HepG2 (cell line): Measurements from ENCODE around the gene KRT81. TPM values are rescaled to one million over a fixed set of nuclear protein-coding genes. Genes with fewer than 3 reads are reported as not detected.

ENCODE experiments used
- ATAC-seq: fragments of 200-7000 bp; cut with Tn5 transposase; 3 replicates; pipeline ENCODE4 v1.9.1; 2020; ENCODE audit warnings: mild to moderate bottlenecking, moderate library complexity
- BruUV-seq: library from RNA; stranded (reverse); fragments of 400-500 nt; replicated peaks from 2 replicates; lab custom pipeline; 2021; lab: Mats Ljungman, UMichigan
- CTCF ChIA-PET: fragments of 300-600 bp; formaldehyde crosslinking; extraction: SDS; loops from one replicate; lab custom pipeline; 2021; ENCODE audit warnings: low total read pairs, inconsistent platforms, low intra/inter-chr PET ratio; lab: Yijun Ruan, JAX
- POLR2A ChIA-PET: fragments of 350-600 bp; sonication (Branson Sonifier 250); formaldehyde crosslinking; loops from one replicate; lab custom pipeline; 2020; ENCODE audit warnings: antibody characterized with exemption, inconsistent platforms; lab: Yijun Ruan, JAX
- DNase-seq: peaks from one replicate; pipeline ENCODE4 v3.0.0-alpha.2; 2015; ENCODE audit warnings: low spot score
- FAIRE-seq: peaks from 3 replicates; lab custom pipeline; 2011; peaks lifted over from hg19 to GRCh38; lab: Jason Lieb, UNC
- H2AFZ ChIP-seq: one replicate; pipeline ENCODE4 v1.6.1; 2011; ENCODE audit warnings: low read length, inconsistent platforms
- H3K27ac ChIP-seq: fragments of 300-600 bp; 3 replicates; pipeline ENCODE4 v1.8.0; 2011; ENCODE audit warnings: mixed run types, mild to moderate bottlenecking, mixed read lengths, low read length, inconsistent platforms; ENCODE audit not compliant: insufficient read depth; ENCODE audit errors: extremely low read length
- H3K27me3 ChIP-seq, 2 experiments: fragments of 200-600 bp in 1 of 2; 2 replicates in 1 of 2; 3 replicates in 1 of 2; pipeline versions ENCODE4 v1.6.0 to v1.8.0; 2011; ENCODE audit warnings: low read length in 2 of 2, mild to moderate bottlenecking in 2 of 2, moderate library complexity in 2 of 2, inconsistent platforms in 1 of 2; ENCODE audit not compliant: insufficient read depth in 2 of 2, control insufficient read depth in 1 of 2
- H3K36me3 ChIP-seq, 2 experiments: fragments of 200-600 bp in 1 of 2; replicated peaks in 1 of 2; 2 replicates in 1 of 2; 3 replicates in 1 of 2; pipeline versions ENCODE4 v1.5.1 to v1.8.0; 2011; ENCODE audit warnings: low read length in 2 of 2, inconsistent platforms in 1 of 2; ENCODE audit not compliant: insufficient read depth in 2 of 2, control insufficient read depth in 1 of 2
- H3K4me1 ChIP-seq: 2 replicates; pipeline ENCODE4 v1.5.1; 2012; ENCODE audit warnings: low read length, inconsistent platforms; ENCODE audit not compliant: insufficient read depth
- H3K4me2 ChIP-seq: 2 replicates; pipeline ENCODE4 v1.6.0; 2011; ENCODE audit warnings: low read depth, low read length, inconsistent platforms
- H3K4me3 ChIP-seq, 3 experiments: fragments of 200-600 bp in 1 of 3; sonication (generic), shearing (Covaris generic) in 1 of 3; replicated peaks in 1 of 3; 2 replicates each; pipeline ENCODE4 v1.5.1; 2011 to 2016; ENCODE audit warnings: low read length in 3 of 3, inconsistent platforms in 2 of 3, low read depth in 2 of 3, mild to moderate bottlenecking in 2 of 3, control low read depth in 1 of 3, mixed read lengths in 1 of 3; ENCODE audit not compliant: insufficient read depth in 1 of 3
- H3K79me2 ChIP-seq: one replicate; pipeline ENCODE4 v1.6.1; 2011; ENCODE audit warnings: low read length, inconsistent platforms; ENCODE audit not compliant: insufficient read depth
- H3K9ac ChIP-seq: 2 replicates; pipeline ENCODE4 v1.6.0; 2011; ENCODE audit warnings: mild to moderate bottlenecking, low read depth, low read length, inconsistent platforms; ENCODE audit not compliant: insufficient read depth
- H3K9me3 ChIP-seq: 2 replicates; pipeline ENCODE4 v1.5.1; 2012; ENCODE audit warnings: mild to moderate bottlenecking, low read length
- H4K20me1 ChIP-seq: 2 replicates; pipeline ENCODE4 v1.6.0; 2011; ENCODE audit warnings: inconsistent platforms, mild to moderate bottlenecking, low read length, moderate library complexity; ENCODE audit not compliant: insufficient read depth
- E2F1 ChIP-seq: sonication (generic); formaldehyde crosslinking; IDR thresholded peaks from 2 replicates; pipeline ENCODE4 v1.5.0; 2020; ENCODE audit warnings: missing genetic modification reagents
- GZF1 ChIP-seq: sonication (generic); formaldehyde crosslinking; IDR thresholded peaks from 2 replicates; pipeline ENCODE4 v1.5.1; 2020; ENCODE audit warnings: mild to moderate bottlenecking, missing genetic modification reagents
- KDM5A ChIP-seq: fragments of 200-600 bp; sonication (generic); IDR thresholded peaks from 2 replicates; pipeline ENCODE4 v1.7.0; 2018; ENCODE audit warnings: antibody characterized with exemption, mild to moderate bottlenecking, low read length, borderline replicate concordance
- MZF1 ChIP-seq: sonication (generic); formaldehyde crosslinking; IDR thresholded peaks from 2 replicates; pipeline ENCODE4 v1.8.1; 2023; ENCODE audit warnings: mild to moderate bottlenecking, missing genetic modification reagents, borderline replicate concordance
- NFKBIZ ChIP-seq: IDR thresholded peaks from 2 replicates; pipeline ENCODE4 v1.6.1; 2018; ENCODE audit warnings: missing genetic modification reagents, missing compliant biosample characterization
- RFX3 ChIP-seq: IDR thresholded peaks from 2 replicates; pipeline ENCODE4 v1.6.1; 2016; ENCODE audit warnings: missing biosample characterization, missing genetic modification reagents
- ZFP36L2 ChIP-seq: sonication (generic); formaldehyde crosslinking; IDR thresholded peaks from 2 replicates; pipeline ENCODE4 v1.4.0; 2020; ENCODE audit warnings: missing genetic modification reagents
- WGBS: methylation state at CpG from one replicate; pipeline ENCODE4 v1.1.6; 2017; ENCODE audit warnings: low lambda C conversion rate; 5-methylcytosine and 5-hydroxymethylcytosine counted together
- in situ Hi-C: cut with HindIII; loops from 2 replicates; pipeline ENCODE4 v1.10.0; 2017; ENCODE audit warnings: low pct_unique_long_range_greater_than_20kb; ENCODE audit not compliant: extremely low pct_ligation_motif_present
- intact Hi-C: fragments of 100-400 bp; cut with micrococcal nuclease; formaldehyde crosslinking; loops from one replicate; pipeline ENCODE4 v1.10.0; 2022; ENCODE audit not compliant: unreplicated experiment
- polyA plus RNA-seq, 8 experiments: library from polyadenylated mRNA; depleted of rRNA in 3 of 8; stranded (reverse) in 7 of 8; unstranded in 1 of 8; fragments of >200 nt; fragmentation: Illumina TruSeq in 4 of 8; extraction: Trizol in 4 of 8; gene quantifications; 2 replicates each; pipeline versions ENCODE4 v1.2.1 to v1.2.3, GENCODE V29; 2011 to 2016; ENCODE audit warnings: low read depth in 4 of 8, missing spikeins in 1 of 8, mixed read lengths in 1 of 8; ENCODE audit not compliant: insufficient read depth in 1 of 8
- total RNA-seq, 5 experiments: library from RNA; depleted of rRNA; stranded (reverse); fragments of >200 nt; fragmentation: Illumina TruSeq; extraction: Trizol; gene quantifications; 2 replicates each; pipeline ENCODE4 v1.2.3, GENCODE V29; 2016; ENCODE audit warnings: low read depth in 1 of 5

The KRT81 gene
- total and polyA plus RNA-seq, 2 of the 13 experiments (the other 11 are each of a cell fraction or from before 2014, with no cell fraction given), result not detected

DNA sequence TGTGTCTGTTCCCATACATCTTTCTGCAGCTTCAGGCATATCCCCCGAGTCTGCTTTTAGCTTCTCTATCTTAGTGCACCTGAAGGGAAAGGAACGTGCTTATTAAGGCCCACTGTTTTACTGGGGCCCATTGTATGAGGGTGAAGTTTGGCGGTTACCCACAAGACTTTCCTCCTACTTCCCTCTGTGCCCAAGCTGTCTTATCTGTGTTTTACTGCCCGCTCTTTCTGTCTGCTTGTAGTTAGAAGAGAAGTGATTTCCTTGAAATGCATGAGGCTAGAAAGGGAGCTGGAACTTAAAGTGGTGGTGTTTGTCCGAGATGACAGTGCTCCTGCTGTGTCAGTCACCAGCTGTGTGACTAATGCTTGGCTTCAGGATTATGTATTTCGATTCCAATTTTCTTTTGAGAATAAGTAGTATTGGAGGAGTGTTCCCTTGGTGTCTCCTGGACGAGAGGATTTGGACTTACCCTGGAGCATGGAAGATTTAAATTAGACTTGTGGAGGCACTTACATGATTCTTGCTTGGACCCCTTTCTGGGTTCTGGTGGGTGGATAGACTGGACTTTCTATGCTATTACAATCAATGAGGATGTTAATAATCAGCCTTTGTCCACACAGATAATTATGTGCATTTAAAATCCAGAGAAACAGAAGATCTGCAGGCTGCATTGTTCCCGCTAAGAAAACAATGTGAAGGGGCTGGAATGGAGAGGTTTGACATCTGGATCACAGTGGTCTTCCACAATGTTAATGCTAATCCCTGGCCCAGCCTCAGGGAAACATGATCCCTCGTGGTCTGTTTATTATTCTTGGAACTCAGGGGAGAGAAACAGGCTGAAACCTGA, 30.8 kb downstream of the KRT81 start:
- TF ChIP-seq ZFP36L2 (no peak), E2F1 (no peak), RFX3 (CRISPR knock-in tag) (no peak), KDM5A (no peak), MZF1 (CRISPR knock-in tag) (no peak), GZF1 (CRISPR knock-in tag) (no peak), NFKBIZ (CRISPR knock-in tag) (no peak)
- Histone ChIP-seq H3K9me3 (peaks cover 12% of the 10 kb centered on the region), H4K20me1 (no peaks in the 10 kb centered on the region), H3K4me3 (no peak overlapping the region), H3K36me3 (no peaks in the 10 kb centered on the region), H3K9ac (no peak overlapping the region), H3K27me3 (peaks cover 0 to 18% of the 10 kb centered on the region in 2 experiments; a peak in 2 of 5 replicates), H3K79me2 (no peaks in the 10 kb centered on the region), H3K4me1 (no peaks in the 10 kb centered on the region), H2AFZ (no peak overlapping the region), H3K4me2 (no peak overlapping the region), H3K27ac (no peak overlapping the region)
- FAIRE-seq (no peak), ATAC-seq (no peak), DNase-seq (no peak)
- ChIA-PET CTCF (no interaction called here), POLR2A (no interaction called here)
- WGBS, result 12% methylated on average over 9 of the region's 9 CpGs
- BruUV-seq, result no TSS peak
- in situ Hi-C loops, result no loop called here
- intact Hi-C loops, result no loop called here
